Breast epithelium (tissue), 4 donors: Measurements from ENCODE around the gene DRAXIN. TPM values are rescaled to one million over a fixed set of nuclear protein-coding genes. Genes with fewer than 3 reads are reported as not detected.

Experiments used
- DNase-seq, 2 donors: peaks; one replicate each; pipeline ENCODE4 v3.0.0-alpha.2; 2019; ENCODE audit warnings: low spot score in 2 of 2
- H3K27ac ChIP-seq, 2 donors: fragments of 200-600 bp; sonication (generic) in 1 of 2; one replicate each; pipeline ENCODE4 v1.5.1; 2016 to 2019; ENCODE audit warnings: mild to moderate bottlenecking in 1 of 2
- H3K27me3 ChIP-seq, 2 donors: fragments of 200-600 bp; sonication (generic) in 1 of 2; one replicate each; pipeline versions ENCODE4 v1.5.1 to v1.6.0; 2017 to 2019; ENCODE audit warnings: control low read depth in 1 of 2, mild to moderate bottlenecking in 1 of 2
- H3K36me3 ChIP-seq: fragments of 200-600 bp; one replicate; pipeline ENCODE4 v1.5.1; 2019
- H3K4me1 ChIP-seq, 2 donors: fragments of 200-600 bp; sonication (generic); one replicate each; pipeline ENCODE4 v1.5.1; 2016 to 2019; ENCODE audit warnings: control low read depth in 1 of 2
- H3K4me3 ChIP-seq, 3 donors: fragments of 200-600 bp; sonication (generic); 1 replicate in 2 of 3; 2 replicates in 1 of 3; pipeline ENCODE4 v1.5.1; 2016 to 2019; ENCODE audit warnings: mild to moderate bottlenecking in 3 of 3, moderate library complexity in 2 of 3
- H3K9me3 ChIP-seq, 2 donors: fragments of 200-600 bp; sonication (generic) in 1 of 2; one replicate each; pipeline ENCODE4 v1.5.1; 2016 to 2019; ENCODE audit warnings: control low read depth in 1 of 2
- POLR2A ChIP-seq: fragments of 450-650 bp; IDR thresholded peaks from one replicate; pipeline ENCODE4 v1.6.1; 2016; ENCODE audit warnings: antibody characterized with exemption, mild to moderate bottlenecking, moderate library complexity
- POLR2AphosphoS5 ChIP-seq, 3 donors: sonication (generic); formaldehyde crosslinking; IDR thresholded peaks; one replicate each; pipeline ENCODE4 v1.6.1; 2017; ENCODE audit warnings: antibody characterized with exemption in 3 of 3
- intact Hi-C: fragments of 100-400 bp; cut with DNase I; formaldehyde crosslinking; loops from one replicate; pipeline ENCODE4 v1.15.1; 2023; ENCODE audit warnings: low total_unique reads
- total RNA-seq, 3 donors: library from RNA; depleted of rRNA; stranded (reverse); fragments of >200 nt; gene quantifications; one replicate each; pipeline ENCODE4 v1.1.0, GENCODE V29; 2016
- TF ChIP-seq, protein P1 (sequence below), 3 donors: fragments of 450-650 bp; IDR thresholded peaks; one replicate each; pipeline ENCODE4 v1.5.1; 2016 to 2017; ENCODE audit warnings: antibody characterized with exemption in 3 of 3, mild to moderate bottlenecking in 3 of 3, moderate library complexity in 3 of 3

DRAXIN gene
- total RNA-seq, 3 donors from 2014 or later = under 0.01 to 0.15 (median under 0.01) TPM

DNA sequence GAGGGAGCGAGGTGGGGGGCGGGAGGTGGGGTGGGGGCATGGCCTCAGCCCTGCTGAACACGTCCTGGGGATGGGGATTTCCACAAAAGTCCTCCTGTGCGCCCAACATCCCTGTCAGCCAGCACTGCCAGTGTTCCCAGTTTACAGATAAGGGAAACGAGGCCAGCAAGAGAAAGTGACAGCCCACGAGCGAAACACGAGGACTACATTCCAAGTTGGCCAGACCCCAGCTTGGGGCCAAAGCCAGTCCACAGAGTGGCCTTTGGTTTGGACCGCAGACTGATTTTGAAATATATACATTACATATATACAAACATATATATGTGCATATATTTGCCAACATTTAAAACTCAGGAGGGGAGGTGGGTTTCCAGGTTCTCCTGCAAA, 42.3 kb upstream of the DRAXIN start:
- Histone ChIP-seq H3K27me3 (no peaks in the 10 kb centered on the region), H3K4me1 (peaks cover 0 to 5% of the 10 kb centered on the region in 2 donors), H3K27ac (no peak overlapping the region), H3K9me3 (no peaks in the 10 kb centered on the region), H3K36me3 (no peaks in the 10 kb centered on the region), H3K4me3 (peak overlapping the region in 2 of 3 donors; percentile 15 to 46)
- TF ChIP-seq, protein P1, sequence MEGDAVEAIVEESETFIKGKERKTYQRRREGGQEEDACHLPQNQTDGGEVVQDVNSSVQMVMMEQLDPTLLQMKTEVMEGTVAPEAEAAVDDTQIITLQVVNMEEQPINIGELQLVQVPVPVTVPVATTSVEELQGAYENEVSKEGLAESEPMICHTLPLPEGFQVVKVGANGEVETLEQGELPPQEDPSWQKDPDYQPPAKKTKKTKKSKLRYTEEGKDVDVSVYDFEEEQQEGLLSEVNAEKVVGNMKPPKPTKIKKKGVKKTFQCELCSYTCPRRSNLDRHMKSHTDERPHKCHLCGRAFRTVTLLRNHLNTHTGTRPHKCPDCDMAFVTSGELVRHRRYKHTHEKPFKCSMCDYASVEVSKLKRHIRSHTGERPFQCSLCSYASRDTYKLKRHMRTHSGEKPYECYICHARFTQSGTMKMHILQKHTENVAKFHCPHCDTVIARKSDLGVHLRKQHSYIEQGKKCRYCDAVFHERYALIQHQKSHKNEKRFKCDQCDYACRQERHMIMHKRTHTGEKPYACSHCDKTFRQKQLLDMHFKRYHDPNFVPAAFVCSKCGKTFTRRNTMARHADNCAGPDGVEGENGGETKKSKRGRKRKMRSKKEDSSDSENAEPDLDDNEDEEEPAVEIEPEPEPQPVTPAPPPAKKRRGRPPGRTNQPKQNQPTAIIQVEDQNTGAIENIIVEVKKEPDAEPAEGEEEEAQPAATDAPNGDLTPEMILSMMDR (IDR thresholded peaks at IDR 0.05) = no peak
- TF ChIP-seq POLR2AphosphoS5 (IDR thresholded peaks at IDR 0.05) (no peak), POLR2A (no peak)
- DNase-seq = no peak
- intact Hi-C loops = no loop called here

DNA sequence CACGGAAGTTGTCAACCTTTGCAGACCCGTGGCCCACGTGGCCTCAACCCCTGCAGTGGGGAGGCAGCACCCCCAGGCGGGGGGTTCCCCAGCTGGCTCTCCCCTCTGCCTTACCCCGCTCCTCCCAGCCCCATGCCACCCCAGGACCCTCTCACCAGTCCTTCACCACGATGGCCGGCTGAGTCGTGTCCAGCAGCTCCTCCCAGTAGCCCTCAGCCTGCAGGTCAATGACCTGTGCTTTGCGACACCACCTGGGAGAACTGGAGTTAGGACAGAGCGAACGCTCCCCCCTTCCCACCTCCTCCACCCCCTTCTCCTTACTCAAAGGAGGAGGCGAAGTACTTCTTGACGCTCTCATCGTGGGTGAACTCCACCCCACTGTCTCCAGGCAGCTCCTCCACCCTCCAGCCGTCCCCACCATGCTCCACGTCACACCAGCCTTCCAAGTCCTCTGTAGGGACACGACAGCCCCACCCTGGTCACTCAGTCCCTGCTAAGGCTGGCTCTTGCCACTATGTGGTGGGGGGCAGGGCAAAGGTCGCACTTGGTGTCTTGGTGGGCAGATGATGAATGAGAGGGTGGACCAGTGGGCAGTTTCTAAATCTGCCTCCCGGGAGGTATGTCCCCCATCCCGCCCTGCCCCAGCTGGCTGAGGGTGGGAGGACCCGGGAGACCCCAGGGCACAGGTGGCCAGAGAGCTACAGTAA, 41.7 kb upstream of the DRAXIN start:
- Histone ChIP-seq H3K27ac (no peak overlapping the region), H3K4me1 (peaks cover 0 to 5% of the 10 kb centered on the region in 2 donors), H3K36me3 (no peaks in the 10 kb centered on the region), H3K27me3 (no peaks in the 10 kb centered on the region), H3K9me3 (no peaks in the 10 kb centered on the region), H3K4me3 (peak overlapping the region in 1 of 3 donors; percentile 49)
- DNase-seq = no peak
- no peak for TF ChIP-seq POLR2AphosphoS5 (IDR thresholded peaks at IDR 0.05)
- no peak for TF ChIP-seq POLR2A
- TF ChIP-seq, protein P1 (IDR thresholded peaks at IDR 0.05) = no peak
- intact Hi-C loops = no loop called here

- TF ChIP-seq POLR2AphosphoS5 (IDR thresholded peaks at IDR 0.05) = no peak
- TF ChIP-seq, protein P1 (IDR thresholded peaks at IDR 0.05) = peak in 2 of 3 donors; percentile 44 to 56
- intact Hi-C loops = no loop called here
- H3K36me3 ChIP-seq = no peaks in the 10 kb centered on the region
- H3K4me3 ChIP-seq = peak overlapping the region in 1 of 3 donors; percentile 49
- peaks cover 0 to 8% of the 10 kb centered on the region in 2 donors for H3K4me1 ChIP-seq
- peak in 1 of 2 donors; percentile 48 for DNase-seq
- H3K27me3 ChIP-seq = no peaks in the 10 kb centered on the region
- no peak overlapping the region for H3K27ac ChIP-seq
- H3K9me3 ChIP-seq = no peaks in the 10 kb centered on the region
Measured at GRCh38 chr1:11650331-11650991, 41.0 kb upstream of the DRAXIN start.

- Histone ChIP-seq H3K9me3 (no peaks in the 10 kb centered on the region), H3K4me1 (peaks cover 0 to 13% of the 10 kb centered on the region in 2 donors), H3K36me3 (no peaks in the 10 kb centered on the region), H3K27ac (no peak overlapping the region), H3K27me3 (no peaks in the 10 kb centered on the region), H3K4me3 (no peak overlapping the region)
- TF ChIP-seq POLR2A = no peak
- intact Hi-C loops = no loop called here
- DNase-seq = no peak
Measured at GRCh38 chr1:11651017-11651416, 40.5 kb upstream of the DRAXIN start.

DNA sequence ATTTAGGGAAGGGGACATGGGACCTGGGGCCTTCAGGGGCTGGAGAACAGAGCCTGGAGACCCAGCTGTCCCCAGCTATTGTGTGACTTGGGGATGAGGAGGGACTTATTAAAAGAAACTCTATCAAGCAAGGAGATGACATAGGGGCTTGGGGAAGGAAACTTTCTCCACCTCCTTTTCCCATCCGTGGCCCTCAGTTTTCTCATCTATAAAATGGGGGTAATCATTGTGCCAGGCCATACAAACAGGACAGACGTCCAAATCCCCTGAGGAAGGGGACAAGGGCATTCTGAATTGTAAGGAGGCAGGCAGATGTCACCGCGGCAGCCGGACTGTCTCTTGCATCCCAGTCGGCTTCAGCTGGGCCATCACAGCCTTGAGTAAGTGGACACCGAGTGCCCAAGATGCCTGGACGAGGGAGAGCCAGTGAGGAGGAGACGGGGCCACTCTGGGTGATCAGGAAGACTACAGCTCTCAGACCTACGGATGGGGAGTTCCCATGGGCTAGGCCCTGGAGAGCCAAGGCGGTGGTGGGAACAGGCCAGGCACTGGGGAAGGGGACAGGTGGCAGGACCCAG, 39.2 kb upstream of the DRAXIN start:
- peaks cover 0 to 13% of the 10 kb centered on the region in 2 donors for H3K4me1 ChIP-seq
- no peaks in the 10 kb centered on the region for H3K36me3 ChIP-seq
- no peak for TF ChIP-seq POLR2AphosphoS5 (IDR thresholded peaks at IDR 0.05)
- TF ChIP-seq, protein P1 (IDR thresholded peaks at IDR 0.05) = no peak
- no peak for TF ChIP-seq POLR2A
- H3K27me3 ChIP-seq = no peaks in the 10 kb centered on the region
- intact Hi-C loops = no loop called here
- H3K4me3 ChIP-seq = peak overlapping the region in 1 of 3 donors; percentile 85
- no peaks in the 10 kb centered on the region for H3K9me3 ChIP-seq
- peak overlapping the region in 1 of 2 donors; percentile 87 for H3K27ac ChIP-seq
- DNase-seq = no peak
